ENCODE results near the gene FAM222A.

FAM222A gene

DNA sequence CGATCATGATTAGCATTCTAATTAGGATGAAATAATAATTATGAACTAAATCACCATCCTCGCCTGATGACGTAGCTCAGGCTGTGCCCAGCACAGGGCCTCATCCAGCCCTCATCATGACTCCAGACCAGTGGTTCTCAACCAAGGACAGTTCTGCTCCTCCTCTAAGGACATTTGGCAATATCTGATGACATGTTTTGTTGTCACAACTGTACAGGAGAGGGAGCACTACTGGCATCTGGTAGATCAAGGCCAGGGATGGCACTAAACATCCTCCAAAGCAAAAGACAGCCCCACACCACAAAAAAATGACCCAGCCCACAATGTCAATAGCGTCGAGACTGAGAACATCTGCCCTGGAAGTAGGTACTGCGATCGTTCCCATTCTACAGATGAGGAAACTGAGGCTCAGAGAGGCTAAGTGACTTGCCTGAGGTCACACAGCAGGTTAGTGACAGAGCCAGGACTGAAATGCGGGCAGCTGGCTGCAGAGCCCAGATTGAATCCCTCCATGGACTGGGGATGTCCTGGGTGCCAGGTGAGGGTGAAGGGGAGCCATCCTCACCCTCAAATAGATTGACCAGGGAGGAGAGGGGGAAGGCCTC lies 104.1 kb downstream of the FAM222A start:
- no peak for DNase-seq (ENCODE audit: low read depth in 1 of 2, low spot score in 1 of 2)

DNA sequence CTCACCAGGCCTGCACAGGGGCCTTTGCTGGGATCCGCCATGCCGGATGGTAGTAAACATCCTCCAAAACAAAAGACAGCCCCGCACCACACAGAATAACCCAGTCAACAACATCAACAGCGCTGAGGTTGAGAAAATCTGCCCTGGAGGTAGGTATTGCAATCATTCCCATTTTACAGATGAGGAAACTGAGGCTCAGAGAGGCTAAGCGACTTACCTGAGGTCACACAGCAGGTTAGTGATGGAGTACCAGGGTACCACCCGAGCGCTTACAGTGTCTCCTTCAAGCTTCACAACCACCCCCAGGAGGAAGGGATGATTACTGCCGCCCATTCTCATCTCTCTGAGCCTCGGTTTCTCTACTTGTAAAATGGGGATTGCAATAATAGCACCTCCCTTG lies 104.6 kb downstream of the FAM222A start:
- no peak for DNase-seq (ENCODE audit: low read depth in 1 of 2, low spot score in 1 of 2)

DNA sequence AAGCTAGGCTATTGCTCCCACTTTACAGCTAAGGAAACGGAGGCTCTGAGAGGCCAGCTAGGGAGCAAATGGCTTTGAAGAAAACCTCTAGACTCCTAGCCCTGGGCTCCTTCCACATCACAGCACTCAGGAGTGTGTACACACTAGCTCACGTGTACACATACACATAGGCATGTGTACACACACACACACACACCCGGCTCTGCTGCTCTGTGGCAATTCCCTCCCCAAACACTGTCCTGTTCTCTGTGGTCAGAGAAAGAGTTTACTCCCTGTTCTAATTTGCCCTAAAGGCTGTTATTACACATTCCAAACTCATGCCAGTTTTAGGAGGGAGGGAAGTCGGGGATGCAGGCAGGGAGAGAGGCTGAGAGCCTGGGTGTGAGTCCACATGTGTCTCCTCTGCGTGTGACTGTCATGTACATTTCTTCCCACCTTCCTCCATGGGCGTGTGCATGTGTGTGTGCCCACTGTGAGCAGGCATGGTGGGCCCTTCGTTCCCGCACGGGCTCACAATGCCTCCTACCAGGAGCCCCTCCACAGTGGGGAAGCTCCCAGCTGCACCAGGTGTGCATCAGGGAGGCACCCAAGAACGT lies 105.4 kb downstream of the FAM222A start:
- DNase-seq (ENCODE audit: low read depth in 1 of 2, low spot score in 1 of 2): no peak

Data from activated CD4-positive, alpha-beta T cell treated with anti-CD3 and anti-CD28 coated beads, Interleukin-2, amount 50 U/mL, for 24 hours (primary cell).